SK-N-SH treated with all-trans-retinoic acid at 6 μM for 48 hours (cell line): ENCODE results near the gene PTP4A2.
A peak's percentile ranks its signal among the peaks of the same experiment; 100 is the strongest.

ENCODE experiments used
- ATAC-seq: fragments of 200-7000 bp; cut with Tn5 transposase; 3 replicates; pipeline ENCODE4 v1.9.1; 2020; ENCODE audit warnings: mild to moderate bottlenecking, moderate library complexity
- ARNTL ChIP-seq: fragments of 450-650 bp; formaldehyde crosslinking; IDR thresholded peaks from 2 replicates; pipeline ENCODE4 v1.5.0; 2020; ENCODE audit warnings: low read depth, mild to moderate bottlenecking, moderate library complexity, borderline replicate concordance
- CSDC2 ChIP-seq: fragments of 250-450 bp; sonication (Bioruptor Pico); IDR thresholded peaks from 2 replicates; pipeline ENCODE4 v1.5.0; 2020; ENCODE audit warnings: mild to moderate bottlenecking, moderate library complexity
- GLIS3 ChIP-seq: fragments of 250-450 bp; sonication (Bioruptor Pico); IDR thresholded peaks from 2 replicates; pipeline ENCODE4 v1.5.0; 2020; ENCODE audit warnings: mild to moderate bottlenecking, moderate library complexity
- ISL1 ChIP-seq: fragments of 250-450 bp; sonication (Bioruptor Pico); IDR thresholded peaks from 2 replicates; pipeline ENCODE4 v2.1.2; 2022; ENCODE audit warnings: mild to moderate bottlenecking, moderate library complexity
- OSR1 ChIP-seq: fragments of 250-450 bp; sonication (Bioruptor Pico); IDR thresholded peaks from 2 replicates; pipeline ENCODE4 v1.8.0; 2022; ENCODE audit warnings: moderate library complexity, mild to moderate bottlenecking, inconsistent platforms
- PPARA ChIP-seq: fragments of 250-450 bp; sonication (Bioruptor Pico); IDR thresholded peaks from 2 replicates; pipeline ENCODE4 v1.5.0; 2020; ENCODE audit warnings: mild to moderate bottlenecking, borderline replicate concordance
- SNAI2 ChIP-seq: fragments of 250-450 bp; sonication (Bioruptor Pico); IDR thresholded peaks from 2 replicates; pipeline ENCODE4 v1.5.0; 2020; ENCODE audit warnings: mild to moderate bottlenecking, moderate library complexity
- TCF4 ChIP-seq: fragments of 250-450 bp; sonication (Bioruptor Pico); IDR thresholded peaks from 2 replicates; pipeline ENCODE4 v1.8.0; 2021; ENCODE audit warnings: mild to moderate bottlenecking, moderate library complexity, borderline replicate concordance
- TOX ChIP-seq: fragments of 250-450 bp; sonication (Bioruptor Pico); IDR thresholded peaks from 2 replicates; pipeline ENCODE4 v1.8.0; 2021; ENCODE audit warnings: mild to moderate bottlenecking, moderate library complexity, borderline replicate concordance
- ZC3H10 ChIP-seq: fragments of 250-450 bp; sonication (Bioruptor Pico); IDR thresholded peaks from 2 replicates; pipeline ENCODE4 v1.5.1; 2021; ENCODE audit warnings: mild to moderate bottlenecking, moderate library complexity
- ZFP3 ChIP-seq: fragments of 250-450 bp; sonication (Bioruptor Pico); IDR thresholded peaks from 2 replicates; pipeline ENCODE4 v1.5.0; 2020; ENCODE audit warnings: mild to moderate bottlenecking, moderate library complexity
- ZNF565 ChIP-seq: fragments of 450-650 bp; formaldehyde crosslinking; conservative IDR thresholded peaks from 2 replicates; pipeline ENCODE4 v1.5.0; 2020; ENCODE audit warnings: low read depth, mild to moderate bottlenecking, moderate library complexity
- ZNF70 ChIP-seq: fragments of 450-650 bp; formaldehyde crosslinking; IDR thresholded peaks from 2 replicates; pipeline ENCODE4 v1.5.0; 2020; ENCODE audit warnings: mild to moderate bottlenecking, moderate library complexity
- ZNF8 ChIP-seq: fragments of 450-650 bp; formaldehyde crosslinking; IDR thresholded peaks from 2 replicates; pipeline ENCODE4 v1.5.0; 2020; ENCODE audit warnings: mild to moderate bottlenecking, moderate library complexity
- TF ChIP-seq, protein P1 (sequence below): fragments of 250-450 bp; sonication (Bioruptor Pico); IDR thresholded peaks from 2 replicates; pipeline ENCODE4 v1.8.0; 2021; ENCODE audit warnings: low read depth, mild to moderate bottlenecking, moderate library complexity, borderline replicate concordance
- TF ChIP-seq, protein P2 (sequence below): fragments of 250-450 bp; sonication (Bioruptor Pico); IDR thresholded peaks from 2 replicates; pipeline ENCODE4 v1.5.0; 2020; ENCODE audit warnings: mild to moderate bottlenecking, moderate library complexity
- TF ChIP-seq, protein P3 (sequence below): fragments of 250-450 bp; sonication (Bioruptor Pico); IDR thresholded peaks from 2 replicates; pipeline ENCODE4 v1.8.0; 2020; ENCODE audit warnings: mild to moderate bottlenecking, moderate library complexity, borderline replicate concordance
- TF ChIP-seq, protein P4 (sequence below): fragments of 250-450 bp; sonication (Bioruptor Pico); IDR thresholded peaks from 2 replicates; pipeline ENCODE4 v1.5.1; 2021; ENCODE audit warnings: mild to moderate bottlenecking, moderate library complexity
- TF ChIP-seq, protein P5 (sequence below): fragments of 250-450 bp; sonication (Bioruptor Pico); IDR thresholded peaks from 2 replicates; pipeline ENCODE4 v1.5.1; 2020; ENCODE audit warnings: low read depth, mild to moderate bottlenecking, moderate library complexity

Gene PTP4A2

DNA sequence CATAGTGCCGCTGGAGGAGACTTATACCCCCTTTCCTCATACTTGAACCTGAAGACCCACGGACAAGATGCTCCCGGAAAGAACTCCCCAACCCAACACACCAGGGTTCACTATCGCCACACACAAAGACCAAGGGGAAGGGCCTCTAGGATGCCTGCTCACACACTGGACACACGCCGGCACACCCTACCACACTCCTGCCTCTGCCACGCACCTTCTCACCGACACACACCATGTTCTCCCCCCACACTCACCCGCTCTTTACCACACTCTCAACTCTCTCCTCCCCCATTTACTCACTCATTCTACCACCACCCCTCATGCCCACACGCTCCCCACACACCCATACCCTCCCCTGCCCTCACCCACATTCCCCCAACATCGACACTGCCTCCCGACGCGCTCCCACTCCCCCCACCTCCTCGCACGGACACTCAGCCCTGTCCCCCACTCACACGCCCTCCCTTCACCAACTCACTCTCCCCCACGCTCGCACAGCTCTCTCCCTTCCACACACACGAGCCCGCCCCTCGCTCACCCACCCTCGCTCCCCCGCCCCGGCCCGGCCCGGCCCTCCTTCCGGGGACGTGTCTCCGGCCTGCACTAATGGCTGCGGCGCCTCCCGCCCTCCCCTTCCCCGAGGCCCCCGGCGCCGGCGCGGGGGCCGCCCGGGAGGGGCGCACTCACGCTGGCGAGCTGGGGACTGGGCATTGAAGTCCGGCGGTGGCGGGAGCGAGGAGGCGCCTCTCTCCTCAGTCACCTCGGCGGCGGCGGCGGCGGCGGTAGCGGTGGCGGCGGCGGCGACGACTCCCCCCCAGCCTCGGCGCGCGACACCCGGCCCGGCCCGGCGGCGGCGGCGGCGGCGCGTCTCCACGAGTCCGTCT is 626 bp downstream of the PTP4A2 start:
- TF ChIP-seq ZNF8 (CRISPR knock-in tag) (no peak), ISL1 (CRISPR knock-in tag) (no peak), GLIS3 (CRISPR knock-in tag) (no peak), PPARA (CRISPR knock-in tag) (no peak), ZNF565 (no peak), ARNTL (CRISPR knock-in tag) (no peak), ZNF70 (CRISPR knock-in tag) (no peak)
- TF ChIP-seq, protein P1, sequence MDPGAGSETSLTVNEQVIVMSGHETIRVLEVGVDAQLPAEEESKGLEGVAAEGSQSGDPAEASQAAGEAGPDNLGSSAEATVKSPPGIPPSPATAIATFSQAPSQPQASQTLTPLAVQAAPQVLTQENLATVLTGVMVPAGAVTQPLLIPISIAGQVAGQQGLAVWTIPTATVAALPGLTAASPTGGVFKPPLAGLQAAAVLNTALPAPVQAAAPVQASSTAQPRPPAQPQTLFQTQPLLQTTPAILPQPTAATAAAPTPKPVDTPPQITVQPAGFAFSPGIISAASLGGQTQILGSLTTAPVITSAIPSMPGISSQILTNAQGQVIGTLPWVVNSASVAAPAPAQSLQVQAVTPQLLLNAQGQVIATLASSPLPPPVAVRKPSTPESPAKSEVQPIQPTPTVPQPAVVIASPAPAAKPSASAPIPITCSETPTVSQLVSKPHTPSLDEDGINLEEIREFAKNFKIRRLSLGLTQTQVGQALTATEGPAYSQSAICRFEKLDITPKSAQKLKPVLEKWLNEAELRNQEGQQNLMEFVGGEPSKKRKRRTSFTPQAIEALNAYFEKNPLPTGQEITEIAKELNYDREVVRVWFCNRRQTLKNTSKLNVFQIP (CRISPR knock-in tag) = no peak
- ATAC-seq = peak; percentile 62

DNA sequence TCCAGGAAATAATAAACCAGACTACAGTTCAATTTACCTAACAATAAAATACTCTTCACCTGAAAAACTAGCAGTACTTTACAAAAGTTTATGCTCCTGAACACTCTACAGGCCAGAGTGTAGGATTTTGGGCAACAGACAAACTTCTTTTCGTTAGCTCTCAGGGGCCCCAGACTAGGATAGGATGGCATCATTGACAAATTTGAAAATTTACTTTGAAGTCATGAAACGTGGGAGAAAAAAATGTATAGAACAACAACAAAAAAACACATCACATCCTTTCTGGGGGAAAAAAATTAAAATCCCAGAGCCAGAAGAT is 1.2 kb downstream of the PTP4A2 start:
- ATAC-seq = no peak
- no peak for TF ChIP-seq TCF4
- TF ChIP-seq, protein P1 (CRISPR knock-in tag) = no peak
- TF ChIP-seq, protein P2, sequence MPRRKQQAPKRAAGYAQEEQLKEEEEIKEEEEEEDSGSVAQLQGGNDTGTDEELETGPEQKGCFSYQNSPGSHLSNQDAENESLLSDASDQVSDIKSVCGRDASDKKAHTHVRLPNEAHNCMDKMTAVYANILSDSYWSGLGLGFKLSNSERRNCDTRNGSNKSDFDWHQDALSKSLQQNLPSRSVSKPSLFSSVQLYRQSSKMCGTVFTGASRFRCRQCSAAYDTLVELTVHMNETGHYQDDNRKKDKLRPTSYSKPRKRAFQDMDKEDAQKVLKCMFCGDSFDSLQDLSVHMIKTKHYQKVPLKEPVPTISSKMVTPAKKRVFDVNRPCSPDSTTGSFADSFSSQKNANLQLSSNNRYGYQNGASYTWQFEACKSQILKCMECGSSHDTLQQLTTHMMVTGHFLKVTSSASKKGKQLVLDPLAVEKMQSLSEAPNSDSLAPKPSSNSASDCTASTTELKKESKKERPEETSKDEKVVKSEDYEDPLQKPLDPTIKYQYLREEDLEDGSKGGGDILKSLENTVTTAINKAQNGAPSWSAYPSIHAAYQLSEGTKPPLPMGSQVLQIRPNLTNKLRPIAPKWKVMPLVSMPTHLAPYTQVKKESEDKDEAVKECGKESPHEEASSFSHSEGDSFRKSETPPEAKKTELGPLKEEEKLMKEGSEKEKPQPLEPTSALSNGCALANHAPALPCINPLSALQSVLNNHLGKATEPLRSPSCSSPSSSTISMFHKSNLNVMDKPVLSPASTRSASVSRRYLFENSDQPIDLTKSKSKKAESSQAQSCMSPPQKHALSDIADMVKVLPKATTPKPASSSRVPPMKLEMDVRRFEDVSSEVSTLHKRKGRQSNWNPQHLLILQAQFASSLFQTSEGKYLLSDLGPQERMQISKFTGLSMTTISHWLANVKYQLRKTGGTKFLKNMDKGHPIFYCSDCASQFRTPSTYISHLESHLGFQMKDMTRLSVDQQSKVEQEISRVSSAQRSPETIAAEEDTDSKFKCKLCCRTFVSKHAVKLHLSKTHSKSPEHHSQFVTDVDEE = no peak
- no peak for TF ChIP-seq OSR1
- no peak for TF ChIP-seq TOX (CRISPR knock-in tag)
- TF ChIP-seq, protein P3, sequence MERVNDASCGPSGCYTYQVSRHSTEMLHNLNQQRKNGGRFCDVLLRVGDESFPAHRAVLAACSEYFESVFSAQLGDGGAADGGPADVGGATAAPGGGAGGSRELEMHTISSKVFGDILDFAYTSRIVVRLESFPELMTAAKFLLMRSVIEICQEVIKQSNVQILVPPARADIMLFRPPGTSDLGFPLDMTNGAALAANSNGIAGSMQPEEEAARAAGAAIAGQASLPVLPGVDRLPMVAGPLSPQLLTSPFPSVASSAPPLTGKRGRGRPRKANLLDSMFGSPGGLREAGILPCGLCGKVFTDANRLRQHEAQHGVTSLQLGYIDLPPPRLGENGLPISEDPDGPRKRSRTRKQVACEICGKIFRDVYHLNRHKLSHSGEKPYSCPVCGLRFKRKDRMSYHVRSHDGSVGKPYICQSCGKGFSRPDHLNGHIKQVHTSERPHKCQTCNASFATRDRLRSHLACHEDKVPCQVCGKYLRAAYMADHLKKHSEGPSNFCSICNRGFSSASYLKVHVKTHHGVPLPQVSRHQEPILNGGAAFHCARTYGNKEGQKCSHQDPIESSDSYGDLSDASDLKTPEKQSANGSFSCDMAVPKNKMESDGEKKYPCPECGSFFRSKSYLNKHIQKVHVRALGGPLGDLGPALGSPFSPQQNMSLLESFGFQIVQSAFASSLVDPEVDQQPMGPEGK (CRISPR knock-in tag) = no peak
- TF ChIP-seq ZC3H10 (CRISPR knock-in tag) = no peak
- TF ChIP-seq SNAI2 (CRISPR knock-in tag) = no peak
- no peak for TF ChIP-seq CSDC2 (CRISPR knock-in tag)
- TF ChIP-seq PPARA (CRISPR knock-in tag) = no peak
- TF ChIP-seq ZNF70 (CRISPR knock-in tag) = no peak
- TF ChIP-seq, protein P4, sequence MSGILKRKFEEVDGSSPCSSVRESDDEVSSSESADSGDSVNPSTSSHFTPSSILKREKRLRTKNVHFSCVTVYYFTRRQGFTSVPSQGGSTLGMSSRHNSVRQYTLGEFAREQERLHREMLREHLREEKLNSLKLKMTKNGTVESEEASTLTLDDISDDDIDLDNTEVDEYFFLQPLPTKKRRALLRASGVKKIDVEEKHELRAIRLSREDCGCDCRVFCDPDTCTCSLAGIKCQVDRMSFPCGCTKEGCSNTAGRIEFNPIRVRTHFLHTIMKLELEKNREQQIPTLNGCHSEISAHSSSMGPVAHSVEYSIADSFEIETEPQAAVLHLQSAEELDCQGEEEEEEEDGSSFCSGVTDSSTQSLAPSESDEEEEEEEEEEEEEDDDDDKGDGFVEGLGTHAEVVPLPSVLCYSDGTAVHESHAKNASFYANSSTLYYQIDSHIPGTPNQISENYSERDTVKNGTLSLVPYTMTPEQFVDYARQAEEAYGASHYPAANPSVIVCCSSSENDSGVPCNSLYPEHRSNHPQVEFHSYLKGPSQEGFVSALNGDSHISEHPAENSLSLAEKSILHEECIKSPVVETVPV (CRISPR knock-in tag) = no peak
- no peak for TF ChIP-seq ZFP3
- no peak for TF ChIP-seq ZNF8 (CRISPR knock-in tag)
- no peak for TF ChIP-seq ZNF565
- no peak for TF ChIP-seq ARNTL (CRISPR knock-in tag)
- no peak for TF ChIP-seq GLIS3 (CRISPR knock-in tag)

DNA sequence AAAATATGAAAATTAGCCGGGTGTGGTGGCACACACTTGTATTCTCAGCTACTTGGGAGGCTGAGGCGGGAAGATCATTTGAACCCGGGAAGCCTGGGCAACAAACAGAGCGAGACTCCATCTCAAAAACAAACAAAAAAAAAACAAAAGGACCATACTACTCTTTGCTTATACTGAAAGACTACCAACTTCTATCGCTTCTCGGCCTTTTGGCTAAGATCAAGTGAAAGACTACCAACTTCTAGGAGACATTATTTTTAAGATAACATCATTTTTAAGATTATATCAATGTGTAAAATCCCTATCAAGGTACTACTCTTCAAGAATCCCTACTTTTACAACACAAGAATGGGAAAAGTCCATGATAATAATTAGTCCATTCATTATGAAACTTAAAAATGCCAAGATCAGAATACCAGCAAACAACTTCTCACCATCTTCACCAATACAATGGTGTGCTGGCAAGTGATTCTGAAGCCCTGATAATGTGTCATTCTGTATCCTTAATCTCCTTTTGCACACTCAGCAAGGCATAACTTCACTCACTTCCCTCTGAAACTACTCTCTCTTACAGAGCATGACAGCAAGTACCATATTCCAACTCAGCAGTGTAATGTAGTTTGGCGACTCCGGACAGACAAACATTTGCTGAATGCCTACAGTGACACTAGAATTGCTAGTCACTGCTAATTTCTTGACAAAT is 1.7 kb downstream of the PTP4A2 start:
- ATAC-seq = no peak
- TF ChIP-seq, protein P5, sequence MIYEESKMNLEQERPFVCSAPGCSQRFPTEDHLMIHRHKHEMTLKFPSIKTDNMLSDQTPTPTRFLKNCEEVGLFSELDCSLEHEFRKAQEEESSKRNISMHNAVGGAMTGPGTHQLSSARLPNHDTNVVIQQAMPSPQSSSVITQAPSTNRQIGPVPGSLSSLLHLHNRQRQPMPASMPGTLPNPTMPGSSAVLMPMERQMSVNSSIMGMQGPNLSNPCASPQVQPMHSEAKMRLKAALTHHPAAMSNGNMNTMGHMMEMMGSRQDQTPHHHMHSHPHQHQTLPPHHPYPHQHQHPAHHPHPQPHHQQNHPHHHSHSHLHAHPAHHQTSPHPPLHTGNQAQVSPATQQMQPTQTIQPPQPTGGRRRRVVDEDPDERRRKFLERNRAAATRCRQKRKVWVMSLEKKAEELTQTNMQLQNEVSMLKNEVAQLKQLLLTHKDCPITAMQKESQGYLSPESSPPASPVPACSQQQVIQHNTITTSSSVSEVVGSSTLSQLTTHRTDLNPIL (CRISPR knock-in tag) = no peak
- TF ChIP-seq, protein P2 = no peak
- no peak for TF ChIP-seq ZC3H10 (CRISPR knock-in tag)
- TF ChIP-seq, protein P1 (CRISPR knock-in tag) = no peak
